ENCODE measurements around the gene CFAP61.
"Not testable (repeated sequence)": the region's sequence is repeated elsewhere in the genome, so short reads cannot be mapped to it uniquely, and the experiment has no call there.

Gene CFAP61

GRCh38 chr20:20211274-20211987 lies 159.1 kb downstream of the CFAP61 start:
- DNase-seq, result no peak

GRCh38 chr20:20211988-20212518 lies 159.7 kb downstream of the CFAP61 start:
- no peak for DNase-seq

- DNase-seq, result no peak
Measured at GRCh38 chr20:20212675-20213096, 160.4 kb downstream of the CFAP61 start.

GRCh38 chr20:20213526-20214121 lies 161.3 kb downstream of the CFAP61 start:
- no peak for DNase-seq

GRCh38 chr20:20214757-20215275 lies 162.5 kb downstream of the CFAP61 start:
- DNase-seq, result no peak

- no peak for DNase-seq
Measured at GRCh38 chr20:20215976-20216727, 163.8 kb downstream of the CFAP61 start.

GRCh38 chr20:20216941-20217340 lies 164.6 kb downstream of the CFAP61 start:
- DNase-seq, result no peak

GRCh38 chr20:20217621-20218020 lies 165.3 kb downstream of the CFAP61 start:
- DNase-seq, result no peak

GRCh38 chr20:20218106-20218505 lies 165.8 kb downstream of the CFAP61 start:
- DNase-seq, result not testable (repeated sequence)

- no peak for DNase-seq
Measured at GRCh38 chr20:20219016-20219415, 166.7 kb downstream of the CFAP61 start.

- no peak for DNase-seq
Measured at GRCh38 chr20:20220134-20220533, 167.8 kb downstream of the CFAP61 start.

GRCh38 chr20:20223981-20224380 lies 171.6 kb downstream of the CFAP61 start:
- DNase-seq, result no peak

- no peak for DNase-seq
Measured at GRCh38 chr20:20224806-20225205, 172.5 kb downstream of the CFAP61 start.

GRCh38 chr20:20225325-20226043 lies 173.2 kb downstream of the CFAP61 start:
- DNase-seq, result no peak

- DNase-seq, result no peak
Measured at GRCh38 chr20:20226554-20226953, 174.2 kb downstream of the CFAP61 start.

- DNase-seq, result no peak
Measured at GRCh38 chr20:20227013-20227571, 174.8 kb downstream of the CFAP61 start.

- DNase-seq, result no peak
Measured at GRCh38 chr20:20228351-20228750, 176.0 kb downstream of the CFAP61 start.

- no peak for DNase-seq
Measured at GRCh38 chr20:20229595-20229994, 177.3 kb downstream of the CFAP61 start.

GRCh38 chr20:20230741-20231140 lies 178.4 kb downstream of the CFAP61 start:
- DNase-seq, result no peak

- DNase-seq, result no peak
Measured at GRCh38 chr20:20231528-20232298, 179.4 kb downstream of the CFAP61 start.

- no peak for DNase-seq
Measured at GRCh38 chr20:20233041-20233514, 180.7 kb downstream of the CFAP61 start.

All from activated CD4-positive, alpha-beta T cell treated with anti-CD3 and anti-CD28 coated beads for 48 hours (primary cell).